GM23338 (cell line): Measurements from ENCODE around the gene FAHD1. TPM values are rescaled to one million over a fixed set of nuclear protein-coding genes. Genes with fewer than 3 reads are reported as not detected.

Experiments used
- ATAC-seq: fragments of 200-7000 bp; cut with Tn5 transposase; 3 replicates; pipeline ENCODE4 v1.9.1; 2020
- DNase-seq: peaks from one replicate; pipeline ENCODE4 v3.0.0-alpha.2; 2015; ENCODE audit warnings: low spot score
- H2AFZ ChIP-seq: fragments of 200-600 bp; sonication (generic); 2 replicates; pipeline ENCODE4 v1.8.0; 2016; ENCODE audit warnings: antibody characterized with exemption, mild to moderate bottlenecking, moderate library complexity
- H3F3A ChIP-seq: fragments of 200-600 bp; sonication (generic); replicated peaks from 2 replicates; pipeline ENCODE4 v1.8.0; 2017; ENCODE audit warnings: antibody characterized with exemption, mixed run types, low read depth
- H3K27ac ChIP-seq: fragments of 200-600 bp; sonication (generic); 2 replicates; pipeline ENCODE4 v1.6.1; 2016; ENCODE audit warnings: low read depth
- H3K27me3 ChIP-seq: fragments of 200-600 bp; sonication (generic); 2 replicates; pipeline ENCODE4 v1.8.0; 2016; ENCODE audit warnings: mild to moderate bottlenecking, mixed run types, moderate library complexity; ENCODE audit not compliant: insufficient read depth
- H3K36me3 ChIP-seq: fragments of 200-600 bp; sonication (generic); 2 replicates; pipeline ENCODE4 v1.8.0; 2016; ENCODE audit warnings: mild to moderate bottlenecking; ENCODE audit not compliant: insufficient read depth
- H3K4me1 ChIP-seq: fragments of 200-600 bp; sonication (generic); 2 replicates; pipeline ENCODE4 v1.8.0; 2016; ENCODE audit warnings: mild to moderate bottlenecking, moderate library complexity; ENCODE audit not compliant: insufficient read depth
- H3K4me2 ChIP-seq: fragments of 200-600 bp; sonication (generic); 2 replicates; pipeline ENCODE4 v1.7.1; 2017; ENCODE audit warnings: mixed run types
- H3K4me3 ChIP-seq: fragments of 200-600 bp; sonication (generic); 2 replicates; pipeline ENCODE4 v1.6.1; 2016; ENCODE audit warnings: mixed run types
- H3K79me2 ChIP-seq: fragments of 200-600 bp; sonication (generic); replicated peaks from 2 replicates; pipeline ENCODE4 v1.8.0; 2017; ENCODE audit warnings: mild to moderate bottlenecking; ENCODE audit not compliant: insufficient read depth
- H3K9me2 ChIP-seq: fragments of 200-600 bp; sonication (generic); 2 replicates; pipeline ENCODE4 v1.8.0; 2017; ENCODE audit not compliant: insufficient read depth
- H4K20me1 ChIP-seq: fragments of 200-600 bp; sonication (generic); replicated peaks from 2 replicates; pipeline ENCODE4 v1.8.0; 2017; ENCODE audit warnings: mild to moderate bottlenecking; ENCODE audit not compliant: insufficient read depth
- H3K27ac Mint-ChIP-seq: 2 replicates; pipeline ENCODE4 v1.8.0; 2020; ENCODE audit warnings: inconsistent platforms, mild to moderate bottlenecking, moderate library complexity, mixed read lengths
- H3K27me3 Mint-ChIP-seq: 3 replicates; pipeline ENCODE4 v1.8.0; 2022; ENCODE audit warnings: low read depth, mild to moderate bottlenecking, moderate library complexity, mixed read lengths, inconsistent platforms; ENCODE audit not compliant: insufficient read depth, poor library complexity
- H3K36me3 Mint-ChIP-seq: 3 replicates; pipeline ENCODE4 v1.8.0; 2021; ENCODE audit warnings: low read depth, mild to moderate bottlenecking, inconsistent platforms, moderate library complexity, mixed read lengths
- H3K4me1 Mint-ChIP-seq: 3 replicates; pipeline ENCODE4 v1.8.0; 2020; ENCODE audit warnings: mild to moderate bottlenecking, inconsistent platforms, mixed read lengths
- H3K4me3 Mint-ChIP-seq: 3 replicates; pipeline ENCODE4 v1.8.0; 2021; ENCODE audit warnings: moderate library complexity, mild to moderate bottlenecking, inconsistent platforms, mixed read lengths
- H3K9me3 Mint-ChIP-seq: 3 replicates; pipeline ENCODE4 v1.8.0; 2020; ENCODE audit warnings: moderate library complexity, mild to moderate bottlenecking, inconsistent platforms, mixed read lengths
- CREB1 ChIP-seq: fragments of 250-450 bp; sonication (Bioruptor Pico); IDR thresholded peaks from 2 replicates; pipeline ENCODE4 v1.5.0; 2020; ENCODE audit warnings: low read depth, mild to moderate bottlenecking, moderate library complexity
- CTCF ChIP-seq, 2 experiments: fragments of 200-600 bp in 1 of 2; sonication (generic) in 1 of 2; conservative IDR thresholded peaks; 2 replicates each; pipeline versions ENCODE4 v1.5.1 to v1.6.1; 2016 to 2017; ENCODE audit warnings: antibody characterized with exemption in 2 of 2, low read depth in 2 of 2, mild to moderate bottlenecking in 2 of 2, moderate library complexity in 1 of 2
- ETS1 ChIP-seq: IDR thresholded peaks from 2 replicates; pipeline ENCODE4 v1.6.1; 2016; ENCODE audit warnings: antibody characterized with exemption
- EZH2 ChIP-seq: fragments of 200-600 bp; sonication (generic); IDR thresholded peaks from one replicate; pipeline ENCODE4 v1.8.0; 2017; ENCODE audit warnings: antibody characterized with exemption, mild to moderate bottlenecking, low read depth; ENCODE audit not compliant: unreplicated experiment
- EZH2phosphoT487 ChIP-seq: fragments of 200-600 bp; sonication (generic); IDR thresholded peaks from one replicate; pipeline ENCODE4 v1.8.1; 2018; ENCODE audit warnings: antibody characterized with exemption; ENCODE audit not compliant: unreplicated experiment
- JUNB ChIP-seq: IDR thresholded peaks from one replicate; pipeline ENCODE4 v1.6.1; 2016; ENCODE audit warnings: antibody characterized with exemption; ENCODE audit not compliant: unreplicated experiment
- NANOG ChIP-seq: IDR thresholded peaks from 2 replicates; pipeline ENCODE4 v1.6.1; 2016; ENCODE audit warnings: antibody characterized with exemption, borderline replicate concordance
- POLR2AphosphoS5 ChIP-seq: IDR thresholded peaks from 2 replicates; pipeline ENCODE4 v1.6.1; 2016; ENCODE audit warnings: antibody characterized with exemption, low read depth
- REST ChIP-seq: IDR thresholded peaks from one replicate; pipeline ENCODE4 v1.6.1; 2018; ENCODE audit warnings: antibody characterized with exemption; ENCODE audit not compliant: unreplicated experiment
- STAT1 ChIP-seq: IDR thresholded peaks from one replicate; pipeline ENCODE4 v1.6.1; 2016; ENCODE audit warnings: antibody characterized with exemption; ENCODE audit not compliant: unreplicated experiment
- ZNF114 ChIP-seq: fragments of 250-450 bp; sonication (Bioruptor Pico); IDR thresholded peaks from 2 replicates; pipeline ENCODE4 v1.5.0; 2020; ENCODE audit warnings: mild to moderate bottlenecking, moderate library complexity
- ZNF331 ChIP-seq: fragments of 250-450 bp; sonication (Bioruptor Pico); IDR thresholded peaks from 2 replicates; pipeline ENCODE4 v1.5.0; 2020; ENCODE audit warnings: low read depth, mild to moderate bottlenecking, moderate library complexity
- ZNF462 ChIP-seq: fragments of 250-450 bp; sonication (Bioruptor Pico); IDR thresholded peaks from 2 replicates; pipeline ENCODE4 v1.5.0; 2020; ENCODE audit warnings: mild to moderate bottlenecking, moderate library complexity
- polyA plus RNA-seq: library from polyadenylated mRNA; unstranded; fragments of >200 nt; fragmentation: Nextera tagmentation; extraction: Ambion mirVana; gene quantifications from 2 replicates; pipeline ENCODE4 v1.2.1, GENCODE V29; 2016
- total RNA-seq: library from RNA; depleted of rRNA; stranded (reverse); fragments of >200 nt; shearing (Covaris generic); gene quantifications from 2 replicates; pipeline ENCODE4 v1.2.3, GENCODE V29; 2014

Gene FAHD1
- total and polyA plus RNA-seq, 2 experiments from 2014 or later, result 21.0 to 23.9 TPM

GRCh38 chr16:1778200-1779179 lies 48.5 kb upstream of the FAHD1 start:
- Histone ChIP-seq H2AFZ (no peak overlapping the region), H4K20me1 (peaks cover 13% of the 10 kb centered on the region; the same call in 1 of the 2 replicates), H3K4me1 (peaks cover 4% of the 10 kb centered on the region; the same call in 1 of the 2 replicates), H3K4me2 (no peak overlapping the region), H3K27ac (no peak overlapping the region), H3K36me3 (no peaks in the 10 kb centered on the region), H3K79me2 (peaks cover 15% of the 10 kb centered on the region), H3K9me2 (no peaks in the 10 kb centered on the region), H3K27me3 (no peaks in the 10 kb centered on the region), H3F3A (0 out of 2 replicates have a peak, but pooled peaks cover 5% of the 10 kb centered on the region), H3K4me3 (no peak overlapping the region)
- Mint-ChIP-seq H3K27me3 (peaks cover 33% of the 10 kb centered on the region), H3K27ac (no peak overlapping the region), H3K36me3 (peaks cover 16% of the 10 kb centered on the region; the same call in 2 of the 3 replicates), H3K4me3 (no peak overlapping the region; the same call in 2 of the 3 replicates), H3K4me1 (peaks cover 5% of the 10 kb centered on the region), H3K9me3 (peaks cover 7% of the 10 kb centered on the region; the same call in 1 of the 3 replicates)
- TF ChIP-seq NANOG (no peak), ZNF114 (CRISPR knock-in tag) (no peak), STAT1 (no peak), REST (no peak), CTCF (conservative IDR thresholded peaks at IDR 0.05; ENCODE audit: low read depth in 2 of 2) (no peak), EZH2phosphoT487 (no peak), ZNF462 (CRISPR knock-in tag) (no peak), POLR2AphosphoS5 (no peak), EZH2 (no peak), ZNF331 (CRISPR knock-in tag) (no peak), ETS1 (no peak), CREB1 (CRISPR knock-in tag) (no peak), JUNB (no peak)
- DNase-seq, result no peak
- no peak for ATAC-seq
